Measurements from ENCODE around the gene FBLN1.
A peak's percentile ranks its signal among the peaks of the same experiment; 100 is the strongest.

GRCh38 chr22:45553351-45554039 lies 50.8 kb downstream of the FBLN1 start:
- TF ChIP-seq CTCF (conservative IDR thresholded peaks at IDR 0.05 in 1 of 2, IDR thresholded peaks at IDR 0.05 in 1 of 2; ENCODE audit: extremely low read depth in 1 of 2, insufficient read depth in 1 of 2, low read depth in 1 of 2, low read length in 2 of 2) = peak; percentile 93 to 99
- TF ChIP-seq EZH2 (IDR thresholded peaks at IDR 0.05; ENCODE audit: borderline replicate concordance, low read length) = no peak
